ENCODE results near the gene PKP4.

GRCh38 chr2:158667586-158667985 lies 210.8 kb downstream of the PKP4 start:
- TF ChIP-seq CTCF (conservative IDR thresholded peaks at IDR 0.05; ENCODE audit: low read depth, low read length): no peak
- TF ChIP-seq EZH2 (IDR thresholded peaks at IDR 0.05; ENCODE audit: borderline replicate concordance, low read depth, low read length, poor library complexity, severe bottlenecking): no peak

Data from A673 (cell line).